A673 (cell line): Measurements from ENCODE around the gene PARP4. TPM values are rescaled to one million over a fixed set of nuclear protein-coding genes. Genes with fewer than 3 reads are reported as not detected.
"Not testable (repeated sequence)": the region's sequence is repeated elsewhere in the genome, so short reads cannot be mapped to it uniquely, and the experiment has no call there.

Source experiments
- BruUV-seq: library from RNA; stranded (reverse); fragments of 400-500 nt; replicated peaks from 2 replicates; lab custom pipeline; 2021; lab: Mats Ljungman, UMichigan
- CTCF ChIA-PET: fragments of 300-600 bp; sonication (Branson Sonifier 250); formaldehyde crosslinking; loops from one replicate; lab custom pipeline; 2022; ENCODE audit warnings: antibody characterized with exemption; lab: Charles Lee
- POLR2A ChIA-PET: fragments of 300-600 bp; sonication (Branson Sonifier 250); formaldehyde crosslinking; loops from one replicate; lab custom pipeline; 2022; ENCODE audit warnings: antibody characterized with exemption; ENCODE audit not compliant: low non-redundant PET; lab: Charles Lee
- DNase-seq: peaks from one replicate; pipeline ENCODE4 v3.0.0-alpha.2; 2015; ENCODE audit warnings: low spot score
- H3K27ac ChIP-seq: fragments of 200-600 bp; sonication (generic); 2 replicates; pipeline ENCODE4 v1.5.1; 2016; ENCODE audit warnings: mixed run types, low read depth, mild to moderate bottlenecking, mixed read lengths, antibody characterized with exemption, low read length; ENCODE audit not compliant: poor library complexity, severe bottlenecking
- H3K27me3 ChIP-seq: fragments of 200-600 bp; sonication (generic); replicated peaks from 2 replicates; pipeline ENCODE4 v1.6.1; 2017; ENCODE audit warnings: mixed run types, low read depth, mild to moderate bottlenecking, mixed read lengths, antibody characterized with exemption, low read length; ENCODE audit not compliant: insufficient read depth, poor library complexity
- H3K36me3 ChIP-seq: fragments of 200-600 bp; sonication (generic); 2 replicates; pipeline ENCODE4 v1.6.1; 2016; ENCODE audit warnings: mixed run types, mild to moderate bottlenecking, mixed read lengths, antibody characterized with exemption, low read length; ENCODE audit not compliant: insufficient read depth, poor library complexity, severe bottlenecking
- H3K4me1 ChIP-seq: fragments of 200-600 bp; sonication (generic); 2 replicates; pipeline ENCODE4 v1.6.1; 2017; ENCODE audit warnings: mixed run types, mild to moderate bottlenecking, mixed read lengths, antibody characterized with exemption, low read length; ENCODE audit not compliant: insufficient read depth, poor library complexity, severe bottlenecking
- H3K4me3 ChIP-seq: fragments of 200-600 bp; sonication (generic); 2 replicates; pipeline ENCODE4 v1.5.1; 2016; ENCODE audit warnings: low read depth, mixed run types, mild to moderate bottlenecking, mixed read lengths, low read length; ENCODE audit not compliant: poor library complexity, severe bottlenecking
- H3K9me3 ChIP-seq: fragments of 200-600 bp; sonication (generic); 2 replicates; pipeline ENCODE4 v1.6.1; 2016; ENCODE audit warnings: mixed run types, low read depth, mild to moderate bottlenecking, mixed read lengths, antibody characterized with exemption, low read length; ENCODE audit not compliant: poor library complexity, severe bottlenecking
- EZH2 ChIP-seq: fragments of 200-600 bp; sonication (generic); IDR thresholded peaks from 2 replicates; pipeline ENCODE4 v1.6.1; 2017; ENCODE audit warnings: borderline replicate concordance, low read depth, mild to moderate bottlenecking, mixed read lengths, antibody characterized with exemption, low read length; ENCODE audit not compliant: poor library complexity, severe bottlenecking
- intact Hi-C: fragments of 100-400 bp; cut with micrococcal nuclease; formaldehyde crosslinking; loops from one replicate; pipeline ENCODE4 v1.10.0; 2022; ENCODE audit not compliant: unreplicated experiment
- total RNA-seq: library from RNA; stranded (reverse); gene quantifications from 2 replicates; pipeline ENCODE4 v1.2.3, GENCODE V29; 2021
- TF ChIP-seq, protein P1 (sequence below): fragments of 300-800, 200-600 bp; sonication (generic); conservative IDR thresholded peaks from 2 replicates; pipeline ENCODE4 v1.5.1; 2017; ENCODE audit warnings: low read depth, mild to moderate bottlenecking, antibody characterized with exemption, low read length, moderate library complexity, mixed read lengths

PARP4 gene
- total RNA-seq, 1 experiment from 2014 or later, result 66.8 TPM

DNA sequence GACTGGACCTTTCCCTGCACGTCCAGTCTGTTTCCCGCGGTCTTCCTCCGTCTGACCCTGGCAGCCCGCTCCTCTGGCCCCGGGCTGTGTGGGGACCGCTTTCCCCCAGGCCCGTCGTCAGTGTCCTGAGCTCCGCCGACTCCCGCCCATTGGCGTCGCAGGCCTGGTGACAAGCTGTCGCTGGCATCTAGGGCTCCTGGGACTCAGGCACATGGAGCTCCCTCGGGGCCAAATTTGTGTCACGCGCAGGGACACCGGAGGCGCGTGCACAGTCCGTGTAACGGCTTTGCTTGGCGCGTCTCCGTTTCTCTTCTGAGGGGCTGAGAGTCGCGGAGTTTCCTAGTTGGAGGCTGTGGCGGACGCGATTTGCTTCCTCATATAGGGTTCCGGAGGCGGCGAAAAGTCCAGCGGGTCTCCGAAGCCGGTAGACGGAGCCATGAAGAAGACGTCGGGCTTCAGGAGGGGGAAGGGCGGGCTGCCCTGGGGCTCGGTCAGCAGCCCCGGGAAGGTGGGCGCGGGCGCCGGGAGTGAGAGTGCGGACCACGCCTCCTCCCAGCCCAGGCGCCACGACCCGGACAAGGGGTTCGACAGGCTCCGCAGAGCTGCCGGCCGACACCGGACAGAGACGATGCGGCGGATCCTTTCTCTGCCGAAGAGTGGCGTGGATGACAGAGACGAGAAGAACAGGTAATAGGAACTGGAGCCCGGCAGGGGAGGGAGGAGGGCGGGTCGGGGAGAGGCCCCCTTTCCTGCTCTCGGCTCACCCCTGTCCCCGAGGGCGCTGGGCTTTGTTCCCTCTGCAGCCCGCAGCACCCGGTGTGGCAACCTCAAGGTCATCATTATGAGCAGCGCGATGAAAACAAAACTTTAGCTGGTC, 29.1 kb upstream of the PARP4 start:
- H3K27ac ChIP-seq, H3K36me3 ChIP-seq, H3K4me1 ChIP-seq, POLR2A ChIA-PET, H3K9me3 ChIP-seq, intact Hi-C loops: not testable (repeated sequence)
- CTCF ChIA-PET, result interaction anchor here (0.6 kb wide), 1 partner anchor 34 kb away, joined by 4 read pairs; no protein-coding TSS in a partner anchor
- H3K27me3 ChIP-seq, result peaks cover 20% of the 10 kb centered on the region
- peak; percentile 22 for TF ChIP-seq EZH2
- DNase-seq, result peak; percentile 58
- TSS peak; percentile 100 for BruUV-seq
- H3K4me3 ChIP-seq, result peak overlapping the region; percentile 55

DNA sequence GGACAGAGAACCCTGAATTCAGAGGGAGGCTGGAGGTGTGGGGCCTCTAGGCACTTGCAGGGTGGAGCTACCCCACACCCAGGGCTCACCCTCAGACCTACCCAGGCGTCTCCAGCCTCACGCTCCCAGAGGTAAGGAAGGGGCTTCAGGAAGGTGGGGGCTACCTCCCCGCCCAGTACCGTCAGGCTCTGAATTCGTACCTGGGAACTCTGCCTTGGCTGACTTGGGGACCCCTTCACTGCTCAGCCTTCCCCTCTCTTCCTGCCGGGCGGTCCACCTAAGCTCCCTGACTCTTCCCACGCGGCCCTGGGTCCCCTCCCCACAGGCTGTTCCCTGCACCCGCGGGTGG, 28.5 kb upstream of the PARP4 start:
- no peak for TF ChIP-seq EZH2
- TF ChIP-seq, protein P1, sequence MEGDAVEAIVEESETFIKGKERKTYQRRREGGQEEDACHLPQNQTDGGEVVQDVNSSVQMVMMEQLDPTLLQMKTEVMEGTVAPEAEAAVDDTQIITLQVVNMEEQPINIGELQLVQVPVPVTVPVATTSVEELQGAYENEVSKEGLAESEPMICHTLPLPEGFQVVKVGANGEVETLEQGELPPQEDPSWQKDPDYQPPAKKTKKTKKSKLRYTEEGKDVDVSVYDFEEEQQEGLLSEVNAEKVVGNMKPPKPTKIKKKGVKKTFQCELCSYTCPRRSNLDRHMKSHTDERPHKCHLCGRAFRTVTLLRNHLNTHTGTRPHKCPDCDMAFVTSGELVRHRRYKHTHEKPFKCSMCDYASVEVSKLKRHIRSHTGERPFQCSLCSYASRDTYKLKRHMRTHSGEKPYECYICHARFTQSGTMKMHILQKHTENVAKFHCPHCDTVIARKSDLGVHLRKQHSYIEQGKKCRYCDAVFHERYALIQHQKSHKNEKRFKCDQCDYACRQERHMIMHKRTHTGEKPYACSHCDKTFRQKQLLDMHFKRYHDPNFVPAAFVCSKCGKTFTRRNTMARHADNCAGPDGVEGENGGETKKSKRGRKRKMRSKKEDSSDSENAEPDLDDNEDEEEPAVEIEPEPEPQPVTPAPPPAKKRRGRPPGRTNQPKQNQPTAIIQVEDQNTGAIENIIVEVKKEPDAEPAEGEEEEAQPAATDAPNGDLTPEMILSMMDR, result no peak; the same call in 1 of the 2 replicates
- Histone ChIP-seq H3K27ac (no peak overlapping the region), H3K36me3 (no peaks in the 10 kb centered on the region), H3K4me1 (peaks cover 5% of the 10 kb centered on the region), H3K4me3 (peak overlapping the region; percentile 55), H3K9me3 (no peaks in the 10 kb centered on the region), H3K27me3 (peaks cover 21% of the 10 kb centered on the region)
- no peak for DNase-seq
- CTCF ChIA-PET, result no interaction called here
- POLR2A ChIA-PET, result no interaction called here
- intact Hi-C loops, result no loop called here
- BruUV-seq, result no TSS peak

DNA sequence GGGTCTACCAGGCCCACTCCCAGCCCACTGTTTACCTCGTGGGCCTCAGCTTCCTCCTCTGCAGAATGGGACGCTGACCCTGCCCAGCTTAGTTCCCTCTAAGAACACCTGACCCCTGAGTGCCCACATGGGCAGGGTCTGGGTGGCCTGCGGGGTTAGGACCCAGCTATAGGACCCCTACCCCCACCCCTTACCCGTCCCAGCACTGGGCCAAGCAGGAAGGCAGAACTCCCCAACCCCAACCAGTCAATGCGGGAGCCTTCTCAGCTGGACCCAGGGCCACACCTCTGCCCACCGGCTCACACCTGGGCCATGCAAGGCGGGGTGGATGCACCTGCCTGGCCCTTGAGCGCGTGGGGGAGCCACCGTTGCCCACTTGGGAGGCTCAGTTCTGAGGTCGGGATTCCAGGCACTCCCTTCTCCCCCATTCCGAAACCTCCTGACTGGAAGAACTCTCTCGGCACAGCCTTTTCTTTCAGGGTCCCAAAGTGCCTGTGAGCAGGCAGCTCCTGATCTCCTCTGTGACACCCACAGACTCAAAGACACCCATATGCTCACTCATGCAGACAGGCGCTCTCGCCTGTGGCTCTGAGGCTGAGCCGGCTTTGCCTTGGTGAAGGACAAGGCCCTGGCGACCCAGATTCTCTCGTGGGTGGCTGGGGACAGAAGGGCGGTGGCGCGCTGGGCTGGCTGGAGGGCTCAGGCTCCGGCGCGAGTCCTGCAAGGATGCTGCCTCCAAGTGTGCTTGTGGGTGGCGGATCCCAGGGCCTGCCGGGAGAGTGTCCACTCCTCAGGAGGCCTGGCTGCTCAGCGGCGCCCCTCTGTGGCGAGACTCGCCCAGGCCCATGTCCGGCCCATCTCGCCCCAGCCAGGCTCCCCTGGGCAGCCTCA, 27.9 kb upstream of the PARP4 start:
- H3K4me3 ChIP-seq, result no peak overlapping the region
- TF ChIP-seq EZH2, result no peak
- TF ChIP-seq, protein P1, result peak; percentile 44; the same call in 1 of the 2 replicates
- no TSS peak for BruUV-seq
- peaks cover 5% of the 10 kb centered on the region for H3K4me1 ChIP-seq
- ChIA-PET CTCF (no interaction called here), POLR2A (no interaction called here)
- no peak overlapping the region for H3K27ac ChIP-seq
- intact Hi-C loops, result no loop called here
- H3K9me3 ChIP-seq, result no peaks in the 10 kb centered on the region
- peaks cover 28% of the 10 kb centered on the region for H3K27me3 ChIP-seq
- no peaks in the 10 kb centered on the region for H3K36me3 ChIP-seq
- DNase-seq, result peak; percentile 10
